Measurements from ENCODE around the gene AIP. TPM values are rescaled to one million over a fixed set of nuclear protein-coding genes. Genes with fewer than 3 reads are reported as not detected.

Gene AIP
- total and polyA plus RNA-seq, 10 donors, result 72.2 to 146 (median 92.6) TPM

- DNase-seq, result no peak
- 85 to 93% (median 90%) methylated on average over 5 of the region's 5 CpGs for WGBS, 5 donors
- H3K4me3 ChIP-seq, result no peak overlapping the region
- no peak overlapping the region for H3K27ac ChIP-seq
- peaks cover 0 to 30% (median 23%) of the 10 kb centered on the region in 8 donors for H3K9me3 ChIP-seq
- TF ChIP-seq, protein P1, sequence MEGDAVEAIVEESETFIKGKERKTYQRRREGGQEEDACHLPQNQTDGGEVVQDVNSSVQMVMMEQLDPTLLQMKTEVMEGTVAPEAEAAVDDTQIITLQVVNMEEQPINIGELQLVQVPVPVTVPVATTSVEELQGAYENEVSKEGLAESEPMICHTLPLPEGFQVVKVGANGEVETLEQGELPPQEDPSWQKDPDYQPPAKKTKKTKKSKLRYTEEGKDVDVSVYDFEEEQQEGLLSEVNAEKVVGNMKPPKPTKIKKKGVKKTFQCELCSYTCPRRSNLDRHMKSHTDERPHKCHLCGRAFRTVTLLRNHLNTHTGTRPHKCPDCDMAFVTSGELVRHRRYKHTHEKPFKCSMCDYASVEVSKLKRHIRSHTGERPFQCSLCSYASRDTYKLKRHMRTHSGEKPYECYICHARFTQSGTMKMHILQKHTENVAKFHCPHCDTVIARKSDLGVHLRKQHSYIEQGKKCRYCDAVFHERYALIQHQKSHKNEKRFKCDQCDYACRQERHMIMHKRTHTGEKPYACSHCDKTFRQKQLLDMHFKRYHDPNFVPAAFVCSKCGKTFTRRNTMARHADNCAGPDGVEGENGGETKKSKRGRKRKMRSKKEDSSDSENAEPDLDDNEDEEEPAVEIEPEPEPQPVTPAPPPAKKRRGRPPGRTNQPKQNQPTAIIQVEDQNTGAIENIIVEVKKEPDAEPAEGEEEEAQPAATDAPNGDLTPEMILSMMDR (IDR thresholded peaks at IDR 0.05 in 8 of 11, conservative IDR thresholded peaks at IDR 0.05 in 3 of 11), result no peak
- TF ChIP-seq POLR2A (IDR thresholded peaks at IDR 0.05) (no peak), POLR2AphosphoS5 (IDR thresholded peaks at IDR 0.05) (no peak)
- intact Hi-C loops (cut with DNase I; ENCODE audit: low total_unique reads), result no loop called here
- H3K36me3 ChIP-seq, result no peaks in the 10 kb centered on the region
- no peaks in the 10 kb centered on the region for H3K4me1 ChIP-seq
- H3K27me3 ChIP-seq (replicated peaks in 1 of 7), result peaks cover 0 to 15% (median 0%) of the 10 kb centered on the region in 7 donors
Measured at GRCh38 chr11:67530282-67530592, 47.4 kb downstream of the AIP start.

DNA sequence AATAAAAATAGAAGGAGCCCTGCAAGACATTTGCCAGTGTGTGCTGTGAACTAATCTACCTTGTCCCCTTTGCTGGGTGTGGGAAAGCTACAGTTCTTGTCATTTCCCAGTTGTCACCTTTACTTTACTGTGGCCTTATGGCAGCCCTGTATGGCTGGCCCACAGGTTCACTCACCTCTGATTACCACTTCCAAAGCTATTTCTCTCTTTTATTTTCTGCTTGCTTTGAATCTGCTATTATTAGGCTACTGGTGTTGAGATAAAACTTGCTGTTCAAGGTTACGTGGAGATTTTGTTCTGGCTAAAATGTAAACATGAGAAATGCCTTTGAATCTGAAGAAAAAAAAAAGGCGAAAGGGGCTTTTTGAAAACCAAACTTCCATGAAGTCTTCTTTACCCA lies 50.1 kb downstream of the AIP start:
- Histone ChIP-seq H3K9me3 (peaks cover 0 to 35% (median 27%) of the 10 kb centered on the region in 8 donors), H3K36me3 (no peaks in the 10 kb centered on the region), H3K27ac (no peak overlapping the region), H3K4me1 (no peaks in the 10 kb centered on the region), H3K27me3 (replicated peaks in 1 of 7) (peaks cover 0 to 8% (median 0%) of the 10 kb centered on the region in 7 donors), H3K4me3 (no peak overlapping the region)
- 88 to 95% (median 90%) methylated on average over 2 of the region's 2 CpGs for WGBS, 5 donors
- intact Hi-C loops (cut with DNase I; ENCODE audit: low total_unique reads), result no loop called here
- no peak for TF ChIP-seq POLR2A (IDR thresholded peaks at IDR 0.05)
- TF ChIP-seq, protein P1 (IDR thresholded peaks at IDR 0.05 in 8 of 11, conservative IDR thresholded peaks at IDR 0.05 in 3 of 11), result no peak
- TF ChIP-seq POLR2AphosphoS5 (IDR thresholded peaks at IDR 0.05), result no peak
- no peak for DNase-seq

- DNase-seq, result no peak
- Histone ChIP-seq H3K27me3 (replicated peaks in 1 of 7) (peaks cover 0 to 12% (median 0%) of the 10 kb centered on the region in 7 donors), H3K27ac (no peak overlapping the region), H3K4me3 (no peak overlapping the region), H3K9me3 (peaks cover 0 to 35% (median 27%) of the 10 kb centered on the region in 8 donors), H3K4me1 (no peaks in the 10 kb centered on the region), H3K36me3 (no peaks in the 10 kb centered on the region)
- 31 to 41% (median 40%) methylated on average over 4 of the region's 4 CpGs for WGBS, 5 donors
- TF ChIP-seq POLR2A (IDR thresholded peaks at IDR 0.05) (no peak), POLR2AphosphoS5 (IDR thresholded peaks at IDR 0.05) (no peak)
- TF ChIP-seq, protein P1 (IDR thresholded peaks at IDR 0.05 in 8 of 11, conservative IDR thresholded peaks at IDR 0.05 in 3 of 11), result no peak
- intact Hi-C loops (cut with DNase I; ENCODE audit: low total_unique reads), result no loop called here
Measured at GRCh38 chr11:67534070-67534679, 51.3 kb downstream of the AIP start.

DNA sequence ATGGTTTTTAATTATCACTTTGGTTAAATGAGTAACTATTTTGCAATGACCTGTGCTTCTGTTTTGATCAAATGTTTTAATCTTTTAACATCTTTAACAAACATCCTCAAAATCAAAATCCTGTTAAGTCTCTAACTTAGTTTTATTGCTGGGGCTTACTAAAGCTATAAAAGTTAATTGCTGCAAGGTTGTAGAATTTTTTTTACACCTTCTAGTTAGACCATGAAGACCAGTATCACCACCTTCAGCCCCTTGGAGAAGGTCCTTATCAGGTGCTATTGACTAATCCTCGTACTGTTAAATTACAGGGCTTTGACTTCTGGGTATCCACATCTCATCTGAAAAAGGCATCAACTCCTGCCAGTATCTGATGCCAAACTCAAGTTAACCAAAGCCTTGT lies 52.7 kb downstream of the AIP start:
- TF ChIP-seq POLR2A (IDR thresholded peaks at IDR 0.05) (no peak), POLR2AphosphoS5 (IDR thresholded peaks at IDR 0.05) (no peak)
- TF ChIP-seq, protein P1 (IDR thresholded peaks at IDR 0.05 in 8 of 11, conservative IDR thresholded peaks at IDR 0.05 in 3 of 11), result no peak
- H3K4me1 ChIP-seq, result no peaks in the 10 kb centered on the region
- peaks cover 0 to 6% (median 0%) of the 10 kb centered on the region in 7 donors for H3K27me3 ChIP-seq (replicated peaks in 1 of 7)
- H3K27ac ChIP-seq, result no peak overlapping the region
- H3K36me3 ChIP-seq, result no peaks in the 10 kb centered on the region
- 75 to 100% (median 89%) methylated on average over 1 of the region's 1 CpG for WGBS, 5 donors
- no peak overlapping the region for H3K4me3 ChIP-seq
- intact Hi-C loops (cut with DNase I; ENCODE audit: low total_unique reads), result no loop called here
- H3K9me3 ChIP-seq, result peaks cover 0 to 35% (median 27%) of the 10 kb centered on the region in 8 donors
- DNase-seq, result no peak

All from spleen (tissue), 11 donors.